Left lung (tissue), 10 donors: ENCODE results near the gene TPCN1. TPM values are rescaled to one million over a fixed set of nuclear protein-coding genes. Genes with fewer than 3 reads are reported as not detected.

Source experiments
- ATAC-seq: fragments of 200-7000 bp; cut with Tn5 transposase; one replicate; pipeline ENCODE4 v1.9.1; 2020; ENCODE audit warnings: moderate library complexity
- DNase-seq, 4 donors: peaks; one replicate each; pipeline ENCODE4 v3.0.0-alpha.2; 2013 to 2020
- H3K27ac ChIP-seq, 2 donors: fragments of 200-600 bp; sonication (generic) in 1 of 2; one replicate each; pipeline versions ENCODE4 v1.5.0 to v1.8.0; 2020 to 2021
- H3K27me3 ChIP-seq, 2 donors: fragments of 200-600 bp; sonication (generic) in 1 of 2; one replicate each; pipeline versions ENCODE4 v1.5.0 to v1.8.0; 2020 to 2021
- H3K36me3 ChIP-seq, 2 donors: fragments of 200-600 bp; sonication (generic) in 1 of 2; one replicate each; pipeline versions ENCODE4 v1.5.0 to v1.8.0; 2020 to 2021
- H3K4me1 ChIP-seq, 2 donors: fragments of 200-600 bp; one replicate each; pipeline ENCODE4 v1.8.0; 2021
- H3K4me3 ChIP-seq, 2 donors: fragments of 200-600 bp; sonication (generic) in 1 of 2; one replicate each; pipeline versions ENCODE4 v1.5.0 to v1.8.0; 2020 to 2021; ENCODE audit warnings: mild to moderate bottlenecking in 1 of 2
- H3K9me3 ChIP-seq, 2 donors: fragments of 200-600 bp; sonication (generic) in 1 of 2; one replicate each; pipeline versions ENCODE4 v1.5.0 to v1.8.0; 2020 to 2021
- intact Hi-C, 2 donors: fragments of 100-400 bp; cut with DNase I; formaldehyde crosslinking; loops; one replicate each; pipeline versions ENCODE4 v1.11.2 to v1.14.2; 2022
- polyA plus RNA-seq, 6 donors: library from polyadenylated mRNA; unstranded; fragments of 120-200 nt; gene quantifications; one replicate each; pipeline ENCODE4 v1.2.1, GENCODE V29; 2013; ENCODE audit not compliant: insufficient read length in 6 of 6
- total RNA-seq, 2 donors: library from RNA; stranded (reverse); fragmentation: NEBNext Ultra II Directional; extraction: Animal tissue kit (Norgen Biotek cat#: 25700); gene quantifications; one replicate each; pipeline ENCODE4 v1.2.1, GENCODE V29; 2021
- TF ChIP-seq, protein P1 (sequence below), 2 donors: fragments of 200-600 bp; sonication (generic) in 1 of 2; IDR thresholded peaks; one replicate each; pipeline versions ENCODE4 v1.5.0 to v1.8.0; 2021; ENCODE audit warnings: antibody characterized with exemption in 2 of 2
- donor health status: DM: no; HTN: yes; CAD: no.
- donor health status: DM: no; HTN: no; CAD: no.

The TPCN1 gene
- total and polyA plus RNA-seq, 8 donors: 24.7 to 54.1 (median 34.8) TPM

DNA sequence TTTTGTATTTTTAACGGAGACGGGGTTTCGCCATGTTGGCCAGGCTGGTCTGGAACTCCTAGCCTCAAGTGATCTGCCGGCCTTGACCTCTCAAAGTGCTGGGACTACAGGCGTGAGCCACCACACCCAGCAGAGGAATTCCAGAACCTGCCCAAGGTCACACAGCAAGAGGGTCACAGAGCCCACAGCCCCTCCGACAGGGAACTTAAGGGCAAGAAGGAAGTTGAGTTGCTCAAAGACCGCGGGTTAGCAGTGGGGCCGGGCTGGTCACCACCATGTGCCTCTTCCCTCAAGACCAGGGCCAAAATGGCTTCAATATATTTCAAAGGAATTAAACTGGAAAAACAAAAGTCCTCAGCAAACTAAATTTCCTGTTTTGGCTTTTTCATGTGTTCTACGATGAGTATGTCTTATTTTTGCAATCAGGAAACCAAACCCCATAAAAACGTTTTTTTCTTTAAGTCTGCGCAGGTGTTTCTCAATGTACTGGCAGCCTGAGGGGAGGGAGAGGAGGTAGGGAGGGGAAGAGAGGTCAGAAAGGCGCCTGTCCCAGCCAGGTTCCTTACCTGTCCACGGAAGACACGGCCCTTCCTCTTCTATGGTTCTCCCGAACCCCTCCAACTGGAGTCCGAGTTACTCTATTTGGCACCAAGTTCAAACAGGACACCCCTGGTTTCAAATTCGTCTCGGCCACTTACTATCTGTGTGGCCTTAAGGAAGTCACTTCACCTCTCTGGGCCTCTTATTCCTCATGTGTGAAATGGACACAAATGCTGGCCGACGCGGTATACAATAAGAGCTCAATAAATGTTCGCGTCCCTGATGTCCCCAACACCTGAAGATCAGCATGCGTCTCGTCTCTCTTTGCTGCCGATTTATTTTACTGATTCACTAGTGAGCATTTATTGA is 112.9 kb downstream of the TPCN1 start:
- Histone ChIP-seq H3K4me3 (peak overlapping the region; percentile 82 to 98), H3K27me3 (no peaks in the 10 kb centered on the region), H3K9me3 (no peaks in the 10 kb centered on the region), H3K27ac (peak overlapping the region; percentile 75 to 91), H3K4me1 (peaks cover 8 to 45% of the 10 kb centered on the region in 2 donors), H3K36me3 (peaks cover 0 to 36% of the 10 kb centered on the region in 2 donors)
- TF ChIP-seq, protein P1, sequence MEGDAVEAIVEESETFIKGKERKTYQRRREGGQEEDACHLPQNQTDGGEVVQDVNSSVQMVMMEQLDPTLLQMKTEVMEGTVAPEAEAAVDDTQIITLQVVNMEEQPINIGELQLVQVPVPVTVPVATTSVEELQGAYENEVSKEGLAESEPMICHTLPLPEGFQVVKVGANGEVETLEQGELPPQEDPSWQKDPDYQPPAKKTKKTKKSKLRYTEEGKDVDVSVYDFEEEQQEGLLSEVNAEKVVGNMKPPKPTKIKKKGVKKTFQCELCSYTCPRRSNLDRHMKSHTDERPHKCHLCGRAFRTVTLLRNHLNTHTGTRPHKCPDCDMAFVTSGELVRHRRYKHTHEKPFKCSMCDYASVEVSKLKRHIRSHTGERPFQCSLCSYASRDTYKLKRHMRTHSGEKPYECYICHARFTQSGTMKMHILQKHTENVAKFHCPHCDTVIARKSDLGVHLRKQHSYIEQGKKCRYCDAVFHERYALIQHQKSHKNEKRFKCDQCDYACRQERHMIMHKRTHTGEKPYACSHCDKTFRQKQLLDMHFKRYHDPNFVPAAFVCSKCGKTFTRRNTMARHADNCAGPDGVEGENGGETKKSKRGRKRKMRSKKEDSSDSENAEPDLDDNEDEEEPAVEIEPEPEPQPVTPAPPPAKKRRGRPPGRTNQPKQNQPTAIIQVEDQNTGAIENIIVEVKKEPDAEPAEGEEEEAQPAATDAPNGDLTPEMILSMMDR (IDR thresholded peaks at IDR 0.05): no peak
- intact Hi-C loops: no loop called here
- peak; percentile 46 for ATAC-seq
- peak in 3 of 4 donors; percentile 4 to 87 (median 66) for DNase-seq

DNA sequence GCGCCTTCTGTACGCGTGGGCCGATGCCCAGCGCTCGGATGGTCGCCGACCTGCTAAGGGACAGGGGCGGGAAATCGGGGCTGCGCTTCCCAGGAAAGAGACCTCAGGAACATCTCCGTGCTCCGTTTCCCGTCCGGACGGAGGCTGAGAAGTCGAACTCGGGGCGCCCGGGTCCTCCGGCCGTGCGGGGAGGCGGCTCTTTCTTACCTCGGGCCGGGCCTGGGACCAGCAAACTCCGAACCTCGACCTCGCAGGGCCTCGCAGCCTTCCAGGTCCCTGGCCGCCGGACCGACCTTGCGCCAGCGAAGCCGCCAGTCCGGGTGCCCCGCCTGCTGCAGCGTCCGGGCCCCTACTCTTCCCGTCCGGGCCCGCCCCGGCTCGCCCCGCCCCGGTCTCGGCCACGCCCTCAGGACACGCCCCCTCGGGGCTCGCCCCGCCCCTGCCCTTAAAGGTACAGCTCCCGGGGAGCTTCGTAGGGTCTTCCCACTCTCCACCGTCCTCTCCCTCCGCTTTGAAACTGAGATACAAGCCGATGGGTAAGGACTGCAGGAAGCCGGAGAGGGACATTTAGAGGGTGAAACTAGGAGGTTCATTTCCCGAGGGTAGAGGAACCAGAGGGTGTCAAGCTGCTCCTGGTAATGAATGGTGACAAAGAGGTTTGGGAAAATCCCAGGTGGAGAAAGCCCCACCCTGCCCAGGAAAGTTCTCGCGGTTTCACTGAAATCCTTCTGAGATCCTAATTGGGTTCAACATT is 113.7 kb downstream of the TPCN1 start, which contains the start of gene SLC8B1:
Gene SLC8B1, minus strand, starts transcription at position 324 of the 754 bp plus-strand sequence. CDS start 2,231 bp downstream, outside the sequence.
- Histone ChIP-seq H3K27ac (peak within 1 kb of the TSS; percentile 75 to 91), H3K9me3 (no peaks in the 10 kb centered on the region), H3K36me3 (peaks cover 0 to 27% of the 10 kb centered on the region in 2 donors), H3K4me1 (peaks cover 4 to 37% of the 10 kb centered on the region in 2 donors), H3K27me3 (no peaks in the 10 kb centered on the region), H3K4me3 (peak within 1 kb of the TSS; percentile 82 to 98)
- TF ChIP-seq, protein P1 (IDR thresholded peaks at IDR 0.05): no peak
- ATAC-seq: peak; percentile 100
- intact Hi-C loops: no loop called here
- DNase-seq: peak; percentile 73 to 99 (median 88)

DNA sequence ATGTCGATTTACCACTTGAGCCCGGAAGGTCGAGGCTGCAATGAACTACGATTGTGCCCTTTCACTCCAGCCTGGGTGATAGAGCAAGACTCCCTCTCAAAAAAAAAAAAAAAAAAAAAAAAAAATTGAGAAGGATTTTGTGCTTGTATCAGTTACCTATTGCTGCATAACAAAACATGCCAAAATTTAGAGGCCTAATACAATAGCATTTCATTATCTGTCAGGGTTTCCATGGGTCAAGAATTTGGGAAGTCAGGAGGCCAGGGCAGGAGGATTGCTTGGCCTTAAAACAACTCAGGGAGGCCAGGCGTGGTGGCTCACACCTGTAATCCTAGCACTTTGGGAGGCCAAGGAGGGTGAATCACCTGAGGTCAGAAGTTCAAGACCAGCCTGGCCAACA is 118.3 kb downstream of the TPCN1 start:
- no peak overlapping the region for H3K4me3 ChIP-seq
- no peaks in the 10 kb centered on the region for H3K27me3 ChIP-seq
- no peak overlapping the region for H3K27ac ChIP-seq
- H3K4me1 ChIP-seq: peaks cover 0 to 9% of the 10 kb centered on the region in 2 donors
- H3K36me3 ChIP-seq: no peaks in the 10 kb centered on the region
- ATAC-seq (no peak), DNase-seq (no peak)
- H3K9me3 ChIP-seq: no peaks in the 10 kb centered on the region
- TF ChIP-seq, protein P1 (IDR thresholded peaks at IDR 0.05): no peak
- intact Hi-C loops: no loop called here

DNA sequence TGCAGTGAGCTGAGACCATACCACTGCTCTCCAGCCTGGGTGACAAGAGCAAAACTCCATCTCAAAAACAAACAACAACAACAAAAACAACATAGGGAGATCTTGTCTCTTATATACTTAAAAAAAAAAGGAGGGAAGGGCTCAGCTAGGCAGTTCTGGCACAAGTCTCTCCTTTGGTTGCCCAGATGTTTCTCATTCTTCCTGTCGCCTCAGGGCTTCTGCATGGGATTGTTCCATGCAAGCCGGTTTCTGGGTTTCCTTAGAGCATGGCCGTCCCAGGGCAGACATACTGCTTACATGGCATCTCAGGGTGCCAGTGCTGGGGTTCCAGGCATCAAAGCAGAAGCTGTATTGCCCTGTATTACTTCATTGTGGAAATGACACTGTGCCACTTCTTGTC is 118.8 kb downstream of the TPCN1 start:
- Histone ChIP-seq H3K4me1 (peaks cover 0 to 9% of the 10 kb centered on the region in 2 donors), H3K27me3 (no peaks in the 10 kb centered on the region), H3K4me3 (no peak overlapping the region), H3K9me3 (no peaks in the 10 kb centered on the region), H3K27ac (no peak overlapping the region), H3K36me3 (no peaks in the 10 kb centered on the region)
- ATAC-seq: no peak
- TF ChIP-seq, protein P1 (IDR thresholded peaks at IDR 0.05): no peak
- intact Hi-C loops: no loop called here
- DNase-seq: no peak

DNA sequence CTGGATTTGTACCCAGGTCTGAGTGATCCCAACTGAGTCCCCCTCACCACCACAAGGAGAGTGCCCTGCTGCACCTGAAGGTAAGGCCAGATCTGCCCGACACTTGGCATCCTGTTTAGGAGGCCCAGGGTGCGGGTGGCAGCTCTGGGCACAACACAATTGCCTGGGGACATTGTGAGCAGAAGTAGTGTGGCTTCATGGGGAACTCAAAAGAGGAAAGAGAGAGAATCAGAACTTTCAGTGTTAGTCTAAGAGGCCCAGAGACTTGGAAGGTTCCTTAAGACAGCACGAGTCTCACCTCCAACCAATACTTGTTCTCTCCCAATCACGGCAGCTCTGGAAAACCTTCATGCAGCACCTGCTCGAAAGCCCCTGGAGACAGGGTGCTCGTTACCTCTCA is 120.3 kb downstream of the TPCN1 start:
- intact Hi-C loops: no loop called here
- Histone ChIP-seq H3K4me1 (no peaks in the 10 kb centered on the region), H3K27me3 (no peaks in the 10 kb centered on the region), H3K36me3 (no peaks in the 10 kb centered on the region), H3K9me3 (no peaks in the 10 kb centered on the region), H3K27ac (no peak overlapping the region), H3K4me3 (no peak overlapping the region)
- TF ChIP-seq, protein P1 (IDR thresholded peaks at IDR 0.05): no peak
- peak; percentile 38 for ATAC-seq
- no peak for DNase-seq
